B cell (primary cell): ENCODE results near the gene ATP8A2.

Experiments
- CTCF ChIP-seq: fragments of 200-600 bp; IDR thresholded peaks from one replicate; pipeline ENCODE4 v1.8.0; 2022; ENCODE audit warnings: antibody characterized with exemption, mild to moderate bottlenecking
- EZH2 ChIP-seq: IDR thresholded peaks from 2 replicates; pipeline ENCODE4 v1.6.1; 2012; ENCODE audit warnings: borderline replicate concordance, low read depth, mild to moderate bottlenecking, moderate library complexity, low read length; ENCODE audit not compliant: insufficient read depth, poor library complexity, severe bottlenecking

GRCh38 chr13:25352230-25352629 lies 19.5 kb upstream of the ATP8A2 start:
- TF ChIP-seq CTCF = no peak
- no peak for TF ChIP-seq EZH2
